ENCODE data around the gene ZBTB21.
"Not testable (repeated sequence)": the region's sequence is repeated elsewhere in the genome, so short reads cannot be mapped to it uniquely, and the experiment has no call there.

ZBTB21 gene

DNA sequence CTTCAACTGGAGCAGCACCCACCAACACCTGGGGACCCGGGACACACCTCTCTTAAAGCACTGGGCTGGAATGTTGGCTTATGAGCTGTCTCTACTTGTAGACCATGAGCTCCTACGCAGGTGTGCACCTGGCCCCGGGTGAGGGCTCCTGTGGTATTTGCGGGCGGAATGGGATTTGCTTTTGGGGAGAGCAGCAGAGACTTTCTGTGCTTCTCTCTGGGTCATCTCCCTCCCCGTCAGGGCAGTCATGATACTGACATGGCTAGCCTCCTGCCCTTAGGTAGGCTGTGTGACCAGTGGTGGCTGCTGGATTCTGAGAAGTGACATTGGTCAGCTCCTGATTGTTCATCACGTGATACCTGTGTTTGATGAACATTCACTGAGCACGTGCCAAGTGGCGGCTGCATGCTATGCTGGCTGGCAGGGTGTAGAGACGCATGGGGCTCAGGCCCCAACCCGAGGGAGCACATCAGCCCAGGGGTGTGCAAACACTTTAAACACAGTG lies 9.0 kb upstream of the ZBTB21 start:
- no peak for DNase-seq (ENCODE audit: low read depth)

DNA sequence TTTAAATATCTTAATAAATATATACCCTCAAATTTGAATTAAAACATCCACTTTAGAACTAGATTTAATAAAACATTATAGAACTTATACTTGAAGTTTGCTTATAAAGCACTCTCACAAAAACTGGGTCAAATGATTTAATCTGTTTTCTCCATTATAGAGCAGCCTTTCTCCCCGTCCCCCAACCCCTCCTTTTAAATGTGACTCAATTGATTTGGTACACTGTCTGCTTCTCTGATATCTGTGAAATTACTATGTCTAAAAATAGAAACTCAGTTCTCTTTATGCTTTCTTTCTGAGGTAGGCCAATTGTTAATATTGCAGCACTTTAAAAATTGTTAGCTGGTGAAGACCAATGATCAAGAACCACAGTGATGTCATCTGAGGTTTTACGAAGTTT lies 6.9 kb upstream of the ZBTB21 start:
- DNase-seq (ENCODE audit: low read depth), result no peak

DNA sequence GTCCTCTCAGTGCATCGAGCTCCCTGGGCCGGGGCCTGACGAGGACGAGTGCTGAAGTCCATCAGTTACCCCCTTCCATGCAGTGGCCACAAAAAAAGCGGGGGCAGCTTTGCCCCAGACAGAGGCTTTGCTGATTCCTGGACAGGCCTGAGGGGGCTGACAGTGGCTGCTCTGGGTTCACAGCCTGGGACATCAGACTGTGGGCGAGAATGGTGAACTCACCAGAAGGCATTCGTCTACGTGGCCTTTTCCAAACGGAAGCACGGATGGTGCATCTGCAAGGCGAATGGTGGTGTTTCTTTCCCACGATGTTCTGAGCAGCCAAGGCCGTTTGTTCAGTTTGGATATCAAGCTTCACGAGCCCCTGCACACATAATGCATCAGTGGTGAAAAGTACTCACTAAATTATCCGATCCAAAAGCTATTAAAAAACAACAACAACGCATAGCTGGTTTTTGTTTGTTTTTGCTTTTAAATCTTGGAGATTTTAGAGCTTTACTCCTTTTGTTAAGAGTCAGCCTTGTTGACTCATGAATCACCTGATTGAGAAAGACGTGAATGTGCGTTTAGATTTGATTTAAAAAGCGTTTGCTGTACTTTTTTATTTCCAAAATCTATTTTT lies 6.3 kb upstream of the ZBTB21 start:
- no peak for DNase-seq (ENCODE audit: low read depth)

DNA sequence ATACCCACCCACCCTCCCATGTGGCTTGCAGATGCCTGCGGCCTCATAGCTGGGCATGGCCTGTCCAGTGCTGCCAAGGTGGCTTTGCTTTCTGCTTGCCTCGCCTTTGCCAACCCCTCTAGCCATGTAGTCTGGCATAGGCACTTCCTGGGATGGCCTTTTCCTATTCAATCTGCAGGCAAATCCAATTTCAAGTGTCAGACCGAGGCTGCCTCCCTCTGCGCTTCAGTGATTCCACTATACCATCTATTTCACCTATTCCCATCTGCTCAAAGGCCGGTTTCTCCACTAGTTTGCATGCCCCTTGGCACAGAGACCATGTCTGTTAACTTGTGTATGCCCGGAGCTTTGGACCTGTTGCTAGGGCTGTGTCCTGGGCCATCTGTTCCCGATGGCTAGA lies 3.8 kb upstream of the ZBTB21 start:
- no peak for DNase-seq (ENCODE audit: low read depth)

DNA sequence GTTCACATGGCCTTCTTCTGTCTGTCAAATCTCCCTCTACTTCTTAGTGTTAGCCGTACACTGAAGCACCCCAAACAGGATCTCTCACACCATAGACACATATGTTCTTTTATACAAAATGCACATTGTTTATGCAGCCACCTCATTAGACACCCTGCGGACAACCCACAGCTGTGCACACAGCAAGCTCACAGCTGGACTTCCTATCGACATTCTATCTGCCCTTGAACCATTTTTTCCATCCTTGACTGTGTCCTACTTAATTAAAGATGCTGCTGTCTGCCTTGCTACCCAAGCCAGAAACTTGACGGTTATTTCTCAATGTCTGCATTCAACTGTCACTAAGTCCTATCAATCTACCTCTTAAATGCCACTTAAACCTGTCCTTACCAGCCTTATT lies 3.2 kb upstream of the ZBTB21 start:
- no peak for DNase-seq (ENCODE audit: low read depth)

DNA sequence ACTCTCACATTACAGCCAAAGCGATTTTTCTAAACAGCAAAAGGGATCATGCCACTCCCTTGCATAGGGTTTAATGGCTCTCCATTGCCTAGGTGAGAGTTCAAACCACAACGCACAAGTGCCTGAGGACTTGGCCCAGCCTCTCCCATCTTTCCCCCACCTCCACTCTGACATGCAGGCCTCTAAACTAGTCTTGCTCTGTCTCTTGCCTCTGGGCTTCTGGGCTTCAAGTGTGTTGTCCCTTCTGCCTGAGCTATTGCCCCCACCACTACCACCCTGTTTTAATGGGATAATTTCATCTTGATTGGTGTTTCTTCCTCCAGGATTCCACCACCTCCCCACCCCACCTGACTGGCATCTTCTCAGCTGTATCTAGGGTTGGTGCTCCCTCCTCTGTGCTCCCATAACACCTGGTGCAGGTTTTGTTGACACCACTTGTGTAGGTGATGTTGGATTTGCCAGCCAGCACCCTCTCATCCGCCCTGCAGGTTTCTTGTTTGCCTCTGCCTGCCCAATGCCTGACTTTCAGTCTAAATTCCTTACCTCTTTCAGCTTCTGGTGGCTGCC lies 2.7 kb upstream of the ZBTB21 start:
- DNase-seq (ENCODE audit: low read depth), result no peak

DNA sequence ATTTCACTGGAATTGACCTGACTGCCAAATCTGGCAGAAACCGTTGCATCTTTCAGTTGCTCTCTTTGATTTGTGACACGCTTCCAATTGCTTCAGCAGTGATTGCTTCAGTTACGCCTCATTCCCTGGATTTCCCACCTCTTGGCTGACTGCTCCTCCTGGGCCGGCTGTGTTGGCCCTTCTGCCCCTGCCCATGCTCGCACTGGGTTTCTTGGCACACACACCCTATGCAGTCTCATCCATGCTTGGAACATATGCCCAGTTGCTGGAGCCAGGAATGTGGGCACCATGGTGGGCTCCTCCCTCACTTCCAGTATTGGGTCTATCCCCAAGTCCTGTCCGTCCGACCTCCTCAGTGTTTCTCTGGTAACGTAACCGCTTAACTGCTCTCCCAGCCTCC lies 2.2 kb upstream of the ZBTB21 start:
- no peak for DNase-seq (ENCODE audit: low read depth)

DNA sequence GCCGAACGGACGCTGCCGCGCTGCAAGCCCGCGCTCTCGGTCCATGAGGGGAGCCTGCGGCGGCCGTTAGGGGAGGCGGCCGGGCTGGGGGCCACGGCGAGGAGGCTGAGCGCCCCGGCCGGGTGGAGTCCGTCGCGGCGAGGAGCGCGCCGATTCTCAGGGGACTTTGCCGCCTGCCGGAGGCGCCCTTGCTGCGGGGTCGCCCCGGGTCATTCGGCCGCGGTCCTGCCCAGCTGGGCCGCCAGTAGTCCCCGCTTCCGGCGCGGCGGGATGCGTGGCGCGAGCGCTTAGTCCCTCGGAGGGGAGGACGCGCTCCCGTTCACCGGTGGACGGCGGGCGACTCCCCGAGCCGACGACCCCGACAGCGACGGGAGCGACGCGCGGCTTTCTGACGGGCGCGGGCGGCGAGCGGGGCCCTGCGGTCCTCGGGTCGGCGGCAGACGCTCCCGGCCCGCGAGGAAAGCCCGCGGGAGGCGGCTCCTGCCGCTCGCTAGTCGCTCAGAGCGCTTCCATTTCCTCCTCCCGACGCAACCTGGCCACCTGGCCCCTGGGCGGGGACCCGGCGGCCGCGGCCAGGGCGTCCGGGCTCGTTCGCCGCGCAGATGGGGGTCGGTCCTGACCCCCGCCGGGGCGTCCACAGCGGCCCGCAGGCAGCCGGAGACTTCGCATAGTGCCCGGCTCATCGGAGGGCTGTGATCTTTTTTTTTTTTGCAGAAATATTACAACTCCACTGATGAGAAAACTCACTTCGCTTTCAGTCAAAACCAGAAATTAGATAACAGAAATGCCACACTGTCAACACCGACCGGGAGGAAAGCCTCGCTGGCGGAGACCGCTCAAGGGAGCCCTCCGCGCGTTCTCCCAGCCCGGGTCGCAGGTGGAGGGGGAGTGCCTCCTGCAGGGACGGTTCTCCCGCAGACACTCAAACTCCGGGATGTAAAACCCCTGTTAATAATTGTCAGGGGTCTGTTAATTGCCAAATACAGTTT lies 641 bp upstream of the ZBTB21 start:
- DNase-seq (ENCODE audit: low read depth), result peak; percentile 6

DNA sequence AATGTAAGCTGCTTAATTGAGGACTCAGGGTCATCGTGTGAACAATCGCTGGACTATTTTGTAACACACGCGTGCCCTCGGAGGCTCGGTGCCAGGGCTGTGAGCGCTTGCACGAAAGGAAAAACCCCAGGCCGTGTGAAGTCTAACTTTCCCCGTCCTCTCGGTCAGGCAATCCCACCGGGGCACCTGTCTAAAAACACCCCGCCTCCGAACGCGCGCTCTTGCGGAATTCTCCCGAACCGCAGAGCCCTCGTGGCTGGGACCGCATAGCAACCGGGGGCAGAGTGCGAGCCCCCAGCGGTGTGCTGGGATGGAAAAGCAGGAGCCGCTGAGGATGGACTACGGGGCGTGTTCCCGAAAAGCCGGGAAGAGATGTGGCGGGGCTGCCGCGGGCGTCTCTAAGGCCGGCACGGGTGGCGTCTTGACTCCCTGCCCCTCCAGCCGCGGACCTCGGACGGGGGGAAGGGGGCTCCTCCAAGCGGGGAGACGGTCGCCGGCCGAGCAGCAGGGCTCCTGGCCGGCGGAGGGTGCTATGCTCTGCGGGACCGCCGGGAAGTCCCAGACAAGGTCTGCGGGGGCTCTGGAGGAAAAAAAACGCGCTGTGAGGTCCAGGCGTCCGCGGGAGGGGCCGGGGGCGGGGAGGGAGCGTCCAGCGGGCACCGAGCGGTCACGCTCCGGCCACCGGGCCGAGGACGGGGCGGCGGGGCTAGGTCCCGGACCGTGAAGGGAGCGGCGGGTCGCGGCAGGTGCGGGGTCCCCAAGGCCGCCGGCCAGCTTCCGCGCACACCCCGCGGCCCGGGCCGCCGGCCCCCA lies 936 bp downstream of the ZBTB21 start:
- peak; percentile 40 for DNase-seq (ENCODE audit: low read depth)

DNA sequence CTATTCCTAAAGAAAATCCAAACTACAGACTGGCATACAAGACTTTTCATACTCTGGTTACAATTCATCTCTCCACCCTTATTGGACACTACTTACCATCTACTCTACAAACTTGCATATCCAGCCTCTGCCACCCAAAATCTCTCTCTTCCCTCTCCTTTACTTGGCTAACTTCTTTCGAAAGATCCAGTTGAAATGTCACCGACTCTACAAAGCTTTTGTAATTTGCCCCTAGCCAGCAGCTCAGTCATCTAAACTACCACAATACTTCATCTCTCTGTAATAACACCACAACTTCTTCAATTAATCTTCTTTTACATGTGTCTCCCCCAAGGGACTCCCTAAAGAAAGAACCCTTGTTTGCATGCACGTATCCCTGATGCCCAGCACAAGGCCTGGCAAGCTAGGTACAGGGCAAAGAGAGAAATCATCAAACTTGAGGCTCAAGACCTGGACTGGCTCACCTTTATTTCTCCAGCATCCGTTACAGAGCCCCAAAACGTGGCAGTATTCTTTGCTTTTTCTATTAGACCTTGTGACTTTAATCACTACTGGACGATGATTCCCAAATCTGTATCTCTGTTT lies 2.7 kb downstream of the ZBTB21 start:
- no peak for DNase-seq (ENCODE audit: low read depth)

DNA sequence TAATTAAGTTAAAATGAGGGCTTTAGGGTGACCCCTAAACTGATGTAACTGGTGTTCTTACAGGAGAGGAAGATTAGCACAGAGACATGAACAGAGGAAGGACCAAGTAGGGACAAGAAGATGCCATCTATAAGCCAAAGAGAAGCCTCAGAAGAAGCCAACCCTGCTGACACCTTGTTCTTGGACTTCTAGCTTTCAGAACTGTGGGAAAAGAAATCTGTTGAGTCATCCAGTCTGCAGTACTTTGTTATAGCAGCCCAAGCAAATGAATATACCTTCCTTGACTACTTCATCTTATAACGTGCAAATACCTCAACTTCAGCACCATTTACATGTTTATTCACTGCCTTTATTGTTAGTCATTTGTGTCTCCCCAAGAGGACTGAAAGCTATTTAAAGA lies 3.4 kb downstream of the ZBTB21 start:
- no peak for DNase-seq (ENCODE audit: low read depth)

DNA sequence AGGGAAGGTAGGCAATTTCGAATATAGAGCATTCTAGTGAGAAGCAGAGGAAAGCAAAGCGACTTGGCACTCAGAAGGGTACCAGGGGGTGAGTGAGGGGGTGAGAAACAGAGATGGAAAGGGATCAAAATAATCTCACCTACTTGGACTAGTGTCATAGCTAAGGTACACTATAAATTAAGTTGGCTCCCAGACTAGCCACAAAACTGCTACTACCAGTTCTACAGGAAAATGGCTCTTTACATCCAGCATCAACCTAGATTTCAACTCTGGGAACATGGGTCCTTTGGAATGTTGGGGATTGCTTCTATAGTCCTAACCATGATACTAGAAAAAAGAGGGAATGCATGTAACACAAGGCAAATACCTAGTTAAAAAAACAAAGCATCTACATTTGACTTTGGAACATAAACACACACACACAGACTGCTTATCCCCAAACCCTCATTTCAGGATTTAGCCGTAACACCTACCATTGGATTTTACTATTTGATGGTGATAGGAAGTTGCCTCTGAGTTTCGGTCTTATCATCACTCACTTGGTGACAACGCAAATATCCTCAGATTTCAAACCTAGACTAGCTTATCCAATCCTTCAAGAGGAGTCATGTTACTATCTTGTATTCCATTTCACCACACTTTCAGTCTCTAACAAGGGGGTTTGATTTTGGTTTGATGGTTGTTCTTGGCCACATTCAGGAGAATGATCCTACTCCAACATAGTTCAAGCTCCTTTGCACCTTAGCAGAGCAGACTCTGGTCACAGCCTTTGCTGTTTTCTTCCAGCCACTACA lies 5.6 kb downstream of the ZBTB21 start:
- no peak for DNase-seq (ENCODE audit: low read depth)

DNA sequence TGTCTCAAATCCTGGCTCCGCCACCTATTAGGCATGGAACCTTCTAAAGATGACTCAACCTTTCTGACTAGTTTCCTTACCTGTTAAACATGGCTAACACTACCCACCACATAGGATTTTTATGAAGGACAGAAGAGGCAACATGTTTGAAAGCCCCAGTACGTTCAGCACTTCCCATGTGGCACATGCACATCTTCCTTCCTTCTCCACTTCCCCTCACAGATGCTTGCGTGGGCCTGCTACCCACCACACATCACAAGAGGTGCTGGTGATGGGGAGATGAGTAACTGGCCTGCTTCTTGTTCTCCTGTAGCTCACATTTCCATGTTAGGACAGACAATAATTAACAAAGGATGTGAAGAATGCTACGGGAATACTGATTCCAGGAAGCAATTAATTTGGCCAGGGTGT lies 7.1 kb downstream of the ZBTB21 start:
- DNase-seq (ENCODE audit: low read depth), result peak; percentile 29

DNA sequence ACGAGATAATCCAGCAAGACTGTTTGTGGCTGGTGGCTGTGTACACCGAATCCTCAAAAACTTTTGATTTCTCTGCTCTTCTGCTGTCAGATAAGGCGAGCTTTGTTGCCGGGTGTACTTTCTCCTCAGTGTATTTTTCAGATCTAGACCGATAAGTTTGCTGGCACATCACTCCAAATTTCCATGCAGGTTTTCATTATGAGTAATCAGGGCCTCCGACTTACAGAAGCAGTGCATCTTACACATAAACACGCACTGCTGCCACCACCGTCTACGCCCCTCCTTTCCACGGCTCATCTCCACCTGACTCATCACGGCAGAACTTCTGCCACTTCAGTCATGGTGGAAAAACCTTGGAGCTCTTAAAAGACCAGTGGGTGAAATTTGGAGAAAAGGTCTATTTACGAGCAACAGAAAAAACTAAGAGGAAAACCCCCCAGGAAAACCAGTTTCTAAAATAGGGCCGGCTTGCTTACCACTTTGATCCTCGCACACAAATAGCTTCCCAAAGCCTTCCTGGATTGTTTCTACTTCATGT lies 7.7 kb downstream of the ZBTB21 start:
- DNase-seq (ENCODE audit: low read depth), result peak; percentile 71

DNA sequence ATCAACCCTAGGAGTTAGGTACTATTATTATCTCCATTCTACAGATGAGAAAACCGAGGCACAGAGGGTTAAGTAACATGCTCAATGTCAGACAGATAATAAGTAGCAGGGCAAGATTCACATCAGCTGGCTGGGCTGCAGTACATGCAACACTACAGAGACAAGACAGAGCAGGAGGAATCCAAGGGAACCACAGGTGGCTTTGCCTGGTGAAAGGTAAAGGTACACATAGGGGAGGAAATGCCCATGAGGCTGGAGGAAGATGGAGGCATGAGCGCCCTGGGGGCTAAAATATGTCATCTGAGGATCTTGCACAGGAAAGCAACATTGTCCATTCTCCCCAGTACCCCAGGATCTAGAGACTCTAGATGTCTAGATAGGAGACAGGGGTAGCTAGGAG lies 8.4 kb downstream of the ZBTB21 start:
- DNase-seq (ENCODE audit: low read depth), result no peak

DNA sequence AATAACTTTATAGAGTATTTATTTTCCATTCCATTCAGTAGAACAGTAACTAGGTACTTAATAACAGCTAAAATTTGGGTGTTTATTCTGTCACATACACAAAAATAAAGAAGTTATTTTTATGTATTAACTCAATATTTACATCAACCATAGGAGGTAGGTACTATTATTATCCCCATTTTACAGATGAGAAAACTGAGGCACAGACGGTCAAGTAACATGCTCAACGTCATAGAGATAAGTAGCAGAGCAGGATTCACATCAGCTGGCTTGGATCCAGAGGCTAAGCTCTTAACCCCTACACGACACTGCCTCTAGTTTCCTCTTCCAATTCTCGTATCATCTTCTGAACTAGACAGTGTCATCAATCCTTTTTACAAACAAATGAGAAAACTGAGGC lies 9.3 kb downstream of the ZBTB21 start:
- no peak for DNase-seq (ENCODE audit: low read depth)

DNA sequence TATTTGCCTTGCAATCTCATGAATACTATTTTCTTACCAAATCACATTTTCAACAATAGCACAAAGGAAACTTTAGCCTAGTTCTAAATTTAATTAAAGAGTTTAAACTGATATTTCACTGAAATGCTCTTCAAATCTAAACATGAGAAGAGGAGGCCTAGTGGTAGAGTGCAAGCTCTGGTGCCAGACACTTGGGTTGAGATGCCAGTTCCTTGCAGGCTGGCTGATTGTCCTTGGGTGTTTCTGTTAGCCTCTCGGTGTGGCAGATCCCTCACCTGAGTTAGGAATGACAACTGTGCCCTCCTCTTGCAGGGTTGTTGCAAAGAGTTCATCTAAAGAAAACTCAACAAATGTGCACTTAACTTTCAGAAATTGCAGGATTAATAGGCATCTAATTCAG lies 12.5 kb downstream of the ZBTB21 start:
- no peak for DNase-seq (ENCODE audit: low read depth)

DNA sequence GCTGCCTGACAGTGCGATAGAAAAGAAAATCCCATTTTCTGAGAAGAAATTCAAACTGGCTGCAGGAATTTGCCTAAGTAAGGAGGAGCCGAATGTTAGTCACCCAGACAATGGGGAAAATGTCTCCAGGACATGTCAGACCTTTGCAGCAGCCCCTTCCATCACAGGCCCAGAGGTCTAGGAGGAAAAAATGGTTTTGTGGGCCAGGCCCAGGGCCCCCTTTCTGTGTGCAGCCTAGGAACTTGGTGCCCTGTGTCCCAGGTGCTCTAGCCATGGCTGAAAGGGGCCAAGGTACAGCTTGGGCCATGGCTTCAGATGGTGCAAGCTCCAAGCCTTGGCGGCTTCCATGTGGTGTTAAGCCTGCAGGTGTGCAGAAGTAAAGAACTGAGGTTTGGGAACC lies 14.6 kb downstream of the ZBTB21 start:
- DNase-seq (ENCODE audit: low read depth), result no peak

DNA sequence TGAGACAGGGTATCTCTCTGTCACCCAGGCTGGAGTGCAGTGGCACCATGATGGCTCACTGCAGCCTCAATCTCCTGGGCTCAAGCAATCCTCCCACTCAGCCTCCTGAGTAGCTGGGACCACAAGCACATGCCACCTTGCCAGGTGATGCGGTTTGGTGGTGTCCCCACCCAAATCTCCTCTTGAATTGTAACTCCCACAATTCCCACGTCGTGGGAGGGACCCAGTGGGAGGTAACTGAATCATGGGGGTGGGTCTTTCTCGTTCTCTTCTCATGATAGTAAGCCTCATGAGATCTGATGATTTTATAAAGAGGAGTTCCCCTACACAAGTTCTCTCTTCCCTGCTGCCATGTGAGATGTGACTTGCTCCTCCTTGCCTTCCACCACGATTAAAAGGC lies 15.5 kb downstream of the ZBTB21 start:
- not testable (repeated sequence) for DNase-seq (ENCODE audit: low read depth)

DNA sequence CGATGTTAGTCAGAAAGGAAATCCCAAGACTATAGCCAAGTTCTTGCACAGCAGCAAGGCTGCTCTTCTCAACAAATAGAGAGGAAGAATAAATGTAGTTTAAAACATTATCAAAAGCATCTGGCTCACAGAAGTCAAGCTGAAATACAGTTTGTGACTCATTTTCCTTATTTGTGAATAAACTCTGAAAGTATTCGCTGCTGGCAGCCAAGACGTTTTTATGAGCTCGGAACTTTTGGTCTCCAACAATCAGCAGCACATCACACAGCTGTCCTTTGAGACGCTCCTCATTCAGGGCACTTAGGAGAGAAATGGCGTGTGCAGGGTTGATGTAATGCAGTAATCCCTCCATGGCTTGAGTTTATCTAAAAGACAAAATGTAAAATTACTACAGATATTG lies 16.4 kb downstream of the ZBTB21 start:
- DNase-seq (ENCODE audit: low read depth), result no peak

DNA sequence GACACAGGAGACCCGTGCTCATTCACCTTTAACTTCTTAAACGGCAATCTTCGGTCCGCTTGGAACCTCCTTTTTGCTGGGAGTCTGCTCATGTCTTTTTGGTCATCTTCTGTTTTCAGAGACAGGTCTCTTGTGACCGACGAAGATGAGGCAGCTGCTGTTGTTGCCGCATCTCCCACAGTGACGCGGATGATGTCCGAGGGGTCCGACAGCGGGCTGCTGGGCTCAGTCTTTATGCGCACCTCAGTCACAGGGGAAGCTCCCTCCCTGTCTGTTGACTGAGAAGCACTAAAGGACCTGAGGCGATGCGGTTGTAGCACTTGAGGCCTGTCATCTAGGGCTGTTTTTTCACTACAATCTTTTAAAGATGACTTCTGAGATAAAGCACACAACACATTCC lies 17.6 kb downstream of the ZBTB21 start:
- no peak for DNase-seq (ENCODE audit: low read depth)
